Neural crest cell (in vitro differentiated cells): ENCODE results near the gene ACAT2. TPM values are rescaled to one million over a fixed set of nuclear protein-coding genes. Genes with fewer than 3 reads are reported as not detected.
"Not testable (repeated sequence)": the region's sequence is repeated elsewhere in the genome, so short reads cannot be mapped to it uniquely, and the experiment has no call there.

ENCODE experiments used
- DNase-seq: peaks from one replicate; pipeline ENCODE4 v3.0.0; 2021; ENCODE audit warnings: low read depth, mixed read lengths, low spot score
- H3K27ac Mint-ChIP-seq: one replicate; pipeline ENCODE4 v1.8.0; 2021; ENCODE audit warnings: mild to moderate bottlenecking, mixed read lengths; ENCODE audit not compliant: unreplicated experiment
- H3K27me3 Mint-ChIP-seq: 2 replicates; pipeline ENCODE4 v1.8.0; 2021; ENCODE audit warnings: low read depth, mild to moderate bottlenecking, mixed read lengths
- H3K36me3 Mint-ChIP-seq: 2 replicates; pipeline ENCODE4 v1.8.0; 2021; ENCODE audit warnings: low read depth, mild to moderate bottlenecking, mixed read lengths
- H3K4me1 Mint-ChIP-seq: 2 replicates; pipeline ENCODE4 v1.8.0; 2021; ENCODE audit warnings: mixed read lengths
- H3K4me3 Mint-ChIP-seq: one replicate; pipeline ENCODE4 v1.8.0; 2021; ENCODE audit warnings: mild to moderate bottlenecking, mixed read lengths
- H3K9me3 Mint-ChIP-seq: 2 replicates; pipeline ENCODE4 v1.8.0; 2021; ENCODE audit warnings: mixed read lengths
- CTCF ChIP-seq: fragments of 200-600 bp; sonication (generic); conservative IDR thresholded peaks from 2 replicates; pipeline ENCODE4 v1.5.0; 2021; ENCODE audit warnings: antibody characterized with exemption, mild to moderate bottlenecking
- total RNA-seq: library from RNA; stranded (reverse); gene quantifications from 2 replicates; pipeline ENCODE4 v1.2.1, GENCODE V29; 2021

Gene ACAT2
- total RNA-seq, 1 donor from 2014 or later: 443 TPM

- Mint-ChIP-seq H3K9me3 (no peaks in the 10 kb centered on the region), H3K27ac (no peak overlapping the region)
These were observed 24.9 kb upstream of the ACAT2 start for GRCh38 chr6:159736908-159737307.

GRCh38 chr6:159739341-159739740 is 22.5 kb upstream of the ACAT2 start:
- no peak overlapping the region for H3K27ac Mint-ChIP-seq
- no peak overlapping the region for H3K4me3 Mint-ChIP-seq
- peaks cover 9% of the 10 kb centered on the region for H3K36me3 Mint-ChIP-seq
- no peaks in the 10 kb centered on the region for H3K4me1 Mint-ChIP-seq
- TF ChIP-seq CTCF: no peak
- DNase-seq: no peak
- H3K27me3 Mint-ChIP-seq: no peaks in the 10 kb centered on the region
- H3K9me3 Mint-ChIP-seq: no peaks in the 10 kb centered on the region

More at GRCh38 chr6:159736908-159737307, 24.9 kb upstream of the ACAT2 start:
- Mint-ChIP-seq H3K27me3 (no peaks in the 10 kb centered on the region), H3K4me3 (no peak overlapping the region), H3K4me1 (peaks cover 5% of the 10 kb centered on the region), H3K36me3 (peaks cover 2% of the 10 kb centered on the region)
- no peak for TF ChIP-seq CTCF
- DNase-seq: no peak

- Mint-ChIP-seq H3K36me3 (peaks cover 17% of the 10 kb centered on the region), H3K27me3 (no peaks in the 10 kb centered on the region), H3K27ac (no peak overlapping the region), H3K9me3 (no peaks in the 10 kb centered on the region), H3K4me1 (no peaks in the 10 kb centered on the region), H3K4me3 (no peak overlapping the region)
- no peak for DNase-seq
- TF ChIP-seq CTCF: no peak
These were observed 19.7 kb upstream of the ACAT2 start for GRCh38 chr6:159742165-159742564.

GRCh38 chr6:159745081-159745480 is 16.8 kb upstream of the ACAT2 start:
- Mint-ChIP-seq H3K27ac (no peak overlapping the region), H3K27me3 (no peaks in the 10 kb centered on the region), H3K36me3 (peaks cover 24% of the 10 kb centered on the region), H3K4me3 (no peak overlapping the region), H3K9me3 (no peaks in the 10 kb centered on the region), H3K4me1 (no peaks in the 10 kb centered on the region)
- TF ChIP-seq CTCF: no peak
- no peak for DNase-seq

GRCh38 chr6:159746759-159747158 is 15.1 kb upstream of the ACAT2 start:
- no peak overlapping the region for H3K4me3 Mint-ChIP-seq
- peaks cover 22% of the 10 kb centered on the region for H3K36me3 Mint-ChIP-seq
- no peak for DNase-seq
- H3K27ac Mint-ChIP-seq: no peak overlapping the region
- no peaks in the 10 kb centered on the region for H3K4me1 Mint-ChIP-seq
- no peaks in the 10 kb centered on the region for H3K27me3 Mint-ChIP-seq
- no peaks in the 10 kb centered on the region for H3K9me3 Mint-ChIP-seq
- TF ChIP-seq CTCF: no peak

GRCh38 chr6:159748127-159748526 is 13.7 kb upstream of the ACAT2 start:
- not testable (repeated sequence) for H3K4me1 Mint-ChIP-seq, H3K4me3 Mint-ChIP-seq, DNase-seq, H3K27me3 Mint-ChIP-seq, H3K9me3 Mint-ChIP-seq, H3K27ac Mint-ChIP-seq
- peaks cover 24% of the 10 kb centered on the region for H3K36me3 Mint-ChIP-seq
